Activated CD4-positive, alpha-beta T cell treated with anti-CD3 and anti-CD28 coated beads, Interleukin-2, amount 10 ng/mL, durations not matched to agents 7 days and 5 days (primary cell): ENCODE results near the gene DRG2. TPM values are rescaled to one million over a fixed set of nuclear protein-coding genes. Genes with fewer than 3 reads are reported as not detected.

Source experiments
- CTCF ChIA-PET: fragments of 350-600 bp; sonication (Branson Sonifier 250); formaldehyde crosslinking; loops from one replicate; lab custom pipeline; 2021; ENCODE audit warnings: antibody characterized with exemption; lab: Charles Lee
- POLR2A ChIA-PET: fragments of 350-600 bp; sonication (Branson Sonifier 250); formaldehyde crosslinking; loops from one replicate; lab custom pipeline; 2021; ENCODE audit warnings: antibody characterized with exemption; lab: Charles Lee
- DNase-seq: peaks from one replicate; pipeline ENCODE4 v3.0.0-alpha.2; 2020
- H3K27ac Mint-ChIP-seq: one replicate; pipeline ENCODE4 v1.8.0; 2021; ENCODE audit warnings: mild to moderate bottlenecking, moderate library complexity, mixed read lengths
- H3K27me3 Mint-ChIP-seq: one replicate; pipeline ENCODE4 v1.8.0; 2021; ENCODE audit warnings: mixed read lengths
- H3K36me3 Mint-ChIP-seq: one replicate; pipeline ENCODE4 v1.8.0; 2021; ENCODE audit warnings: low read depth, mixed read lengths
- H3K4me1 Mint-ChIP-seq: one replicate; pipeline ENCODE4 v1.8.0; 2021; ENCODE audit warnings: mixed read lengths
- H3K4me3 Mint-ChIP-seq: one replicate; pipeline ENCODE4 v1.8.0; 2021; ENCODE audit warnings: mild to moderate bottlenecking, moderate library complexity, mixed read lengths
- H3K9me3 Mint-ChIP-seq: one replicate; pipeline ENCODE4 v1.8.0; 2021; ENCODE audit warnings: mixed read lengths
- total RNA-seq, 2 experiments: library from RNA; stranded (reverse); gene quantifications; one replicate each; pipeline ENCODE4 v1.2.3, GENCODE V29; 2021

Gene DRG2
- total RNA-seq, 2 experiments from 2014 or later: 45.9 to 52.2 TPM

- Mint-ChIP-seq H3K4me1 (peaks cover 4% of the 10 kb centered on the region), H3K27ac (no peak overlapping the region), H3K36me3 (peaks cover 29% of the 10 kb centered on the region), H3K4me3 (no peak overlapping the region), H3K27me3 (no peaks in the 10 kb centered on the region), H3K9me3 (no peaks in the 10 kb centered on the region)
- ChIA-PET CTCF (no interaction called here), POLR2A (no interaction called here)
- DNase-seq: no peak
Measured at GRCh38 chr17:18056214-18056613, 31.5 kb upstream of the DRG2 start.

- Mint-ChIP-seq H3K27ac (no peak overlapping the region), H3K27me3 (no peaks in the 10 kb centered on the region), H3K4me1 (peaks cover 4% of the 10 kb centered on the region), H3K4me3 (no peak overlapping the region), H3K36me3 (peaks cover 27% of the 10 kb centered on the region), H3K9me3 (no peaks in the 10 kb centered on the region)
- CTCF ChIA-PET: interaction anchor here (0.6 to 1.1 kb wide), 2 partner anchors 14 to 36 kb away, joined by 3 read pairs; no protein-coding TSS in a partner anchor
- no peak for DNase-seq
- POLR2A ChIA-PET: no interaction called here
Measured at GRCh38 chr17:18059283-18059682, 28.5 kb upstream of the DRG2 start.

GRCh38 chr17:18064053-18064452 lies 23.7 kb upstream of the DRG2 start:
- H3K4me3 Mint-ChIP-seq: no peak overlapping the region
- DNase-seq: no peak
- H3K27ac Mint-ChIP-seq: no peak overlapping the region
- peaks cover 15% of the 10 kb centered on the region for H3K36me3 Mint-ChIP-seq
- POLR2A ChIA-PET: no interaction called here
- CTCF ChIA-PET: no interaction called here
- no peaks in the 10 kb centered on the region for H3K9me3 Mint-ChIP-seq
- peaks cover 3% of the 10 kb centered on the region for H3K4me1 Mint-ChIP-seq
- no peaks in the 10 kb centered on the region for H3K27me3 Mint-ChIP-seq

- Mint-ChIP-seq H3K4me1 (peaks cover 3% of the 10 kb centered on the region), H3K27ac (no peak overlapping the region), H3K27me3 (peaks cover 3% of the 10 kb centered on the region), H3K4me3 (no peak overlapping the region), H3K9me3 (no peaks in the 10 kb centered on the region), H3K36me3 (peaks cover 9% of the 10 kb centered on the region)
- ChIA-PET POLR2A (no interaction called here), CTCF (interaction anchor here (1.0 kb wide), 1 partner anchor 752 kb away, joined by 3 read pairs; no protein-coding TSS in a partner anchor)
- no peak for DNase-seq
Measured at GRCh38 chr17:18065546-18065945, 22.2 kb upstream of the DRG2 start.

GRCh38 chr17:18066866-18067265 lies 20.9 kb upstream of the DRG2 start:
- Mint-ChIP-seq H3K36me3 (peaks cover 9% of the 10 kb centered on the region), H3K4me1 (peaks cover 10% of the 10 kb centered on the region), H3K4me3 (no peak overlapping the region), H3K27me3 (peaks cover 10% of the 10 kb centered on the region), H3K9me3 (no peaks in the 10 kb centered on the region), H3K27ac (no peak overlapping the region)
- ChIA-PET CTCF (no interaction called here), POLR2A (no interaction called here)
- no peak for DNase-seq

GRCh38 chr17:18069101-18069500 lies 18.6 kb upstream of the DRG2 start:
- Mint-ChIP-seq H3K4me1 (peaks cover 10% of the 10 kb centered on the region), H3K36me3 (peaks cover 9% of the 10 kb centered on the region), H3K4me3 (no peak overlapping the region), H3K9me3 (no peaks in the 10 kb centered on the region), H3K27ac (no peak overlapping the region), H3K27me3 (peaks cover 13% of the 10 kb centered on the region)
- no peak for DNase-seq
- CTCF ChIA-PET: no interaction called here
- POLR2A ChIA-PET: no interaction called here

GRCh38 chr17:18070861-18071340 lies 16.8 kb upstream of the DRG2 start:
- H3K4me1 Mint-ChIP-seq: peaks cover 10% of the 10 kb centered on the region
- ChIA-PET CTCF (interaction anchor here (0.6 to 0.9 kb wide), 2 partner anchors 180 to 441 kb away, joined by 3 to 4 read pairs; no protein-coding TSS in a partner anchor), POLR2A (no interaction called here)
- H3K4me3 Mint-ChIP-seq: no peak overlapping the region
- no peak for DNase-seq
- no peaks in the 10 kb centered on the region for H3K36me3 Mint-ChIP-seq
- no peaks in the 10 kb centered on the region for H3K9me3 Mint-ChIP-seq
- H3K27ac Mint-ChIP-seq: no peak overlapping the region
- peaks cover 20% of the 10 kb centered on the region for H3K27me3 Mint-ChIP-seq

- Mint-ChIP-seq H3K36me3 (no peaks in the 10 kb centered on the region), H3K4me3 (no peak overlapping the region), H3K9me3 (no peaks in the 10 kb centered on the region), H3K27ac (no peak overlapping the region), H3K27me3 (peaks cover 20% of the 10 kb centered on the region), H3K4me1 (peaks cover 10% of the 10 kb centered on the region)
- ChIA-PET CTCF (interaction anchor here (0.6 kb wide), 1 partner anchor 442 kb away, joined by 3 read pairs; no protein-coding TSS in a partner anchor), POLR2A (no interaction called here)
- DNase-seq: no peak
Measured at GRCh38 chr17:18071751-18072150, 16.0 kb upstream of the DRG2 start.

- POLR2A ChIA-PET: no interaction called here
- H3K4me1 Mint-ChIP-seq: peaks cover 10% of the 10 kb centered on the region
Measured at GRCh38 chr17:18074566-18075272, 13.0 kb upstream of the DRG2 start.

GRCh38 chr17:18076936-18077335 lies 10.8 kb upstream of the DRG2 start:
- CTCF ChIA-PET: interaction anchor here (0.6 kb wide), 1 partner anchor 457 kb away, joined by 3 read pairs; no protein-coding TSS in a partner anchor
- no peaks in the 10 kb centered on the region for H3K4me1 Mint-ChIP-seq
- POLR2A ChIA-PET: interaction anchor here (0.5 kb wide), 1 partner anchor 48 kb away, joined by 3 read pairs; no protein-coding TSS in a partner anchor

More at GRCh38 chr17:18074566-18075272, 13.0 kb upstream of the DRG2 start:
- Mint-ChIP-seq H3K9me3 (no peaks in the 10 kb centered on the region), H3K4me3 (no peak overlapping the region), H3K27me3 (peaks cover 25% of the 10 kb centered on the region), H3K27ac (peak overlapping the region; percentile 17), H3K36me3 (no peaks in the 10 kb centered on the region)
- no peak for DNase-seq
- CTCF ChIA-PET: no interaction called here

GRCh38 chr17:18079543-18079942 lies 8.2 kb upstream of the DRG2 start:
- DNase-seq: no peak
- H3K27me3 Mint-ChIP-seq: peaks cover 18% of the 10 kb centered on the region
- ChIA-PET CTCF (no interaction called here), POLR2A (no interaction called here)
- no peaks in the 10 kb centered on the region for H3K36me3 Mint-ChIP-seq
- no peak overlapping the region for H3K27ac Mint-ChIP-seq
- H3K4me3 Mint-ChIP-seq: no peak overlapping the region
- no peaks in the 10 kb centered on the region for H3K9me3 Mint-ChIP-seq
- H3K4me1 Mint-ChIP-seq: no peaks in the 10 kb centered on the region

More at GRCh38 chr17:18076936-18077335, 10.8 kb upstream of the DRG2 start:
- Mint-ChIP-seq H3K27ac (no peak overlapping the region), H3K4me3 (no peak overlapping the region), H3K9me3 (no peaks in the 10 kb centered on the region), H3K27me3 (peaks cover 20% of the 10 kb centered on the region), H3K36me3 (no peaks in the 10 kb centered on the region)
- DNase-seq: no peak

GRCh38 chr17:18084256-18084655 lies 3.5 kb upstream of the DRG2 start:
- Mint-ChIP-seq H3K27ac (no peak overlapping the region), H3K9me3 (no peaks in the 10 kb centered on the region), H3K4me3 (no peak overlapping the region), H3K36me3 (peaks cover 1% of the 10 kb centered on the region), H3K27me3 (peaks cover 10% of the 10 kb centered on the region), H3K4me1 (peaks cover 17% of the 10 kb centered on the region)
- CTCF ChIA-PET: interaction anchor here (0.6 kb wide), 1 partner anchor 389 kb away, joined by 4 read pairs; no protein-coding TSS in a partner anchor
- no peak for DNase-seq
- POLR2A ChIA-PET: no interaction called here

- ChIA-PET POLR2A (no interaction called here), CTCF (no interaction called here)
- no peaks in the 10 kb centered on the region for H3K27me3 Mint-ChIP-seq
- peaks cover 27% of the 10 kb centered on the region for H3K4me1 Mint-ChIP-seq
- peak overlapping the region; percentile 99 for H3K4me3 Mint-ChIP-seq
- H3K27ac Mint-ChIP-seq: no peak overlapping the region
- H3K9me3 Mint-ChIP-seq: no peaks in the 10 kb centered on the region
- DNase-seq: no peak
- H3K36me3 Mint-ChIP-seq: peaks cover 21% of the 10 kb centered on the region
Measured at GRCh38 chr17:18089613-18090012, 1.9 kb downstream of the DRG2 start.
